Common myeloid progenitor, CD34-positive (primary cell): ENCODE results near the gene STK4.
A peak's percentile ranks its signal among the peaks of the same experiment; 100 is the strongest.

Source experiments
- CTCF ChIA-PET: fragments of 350-600 bp; sonication (Branson Sonifier 250); formaldehyde crosslinking; loops from one replicate; lab custom pipeline; 2021; ENCODE audit warnings: antibody characterized with exemption; lab: Charles Lee
- POLR2A ChIA-PET: fragments of 350-600 bp; sonication (Branson Sonifier 250); formaldehyde crosslinking; loops from one replicate; lab custom pipeline; 2021; ENCODE audit warnings: antibody characterized with exemption; lab: Charles Lee
- DNase-seq, 3 donors: peaks; one replicate each; pipeline versions ENCODE4 v3.0.0 to v3.0.0-alpha.2; 2013
- H3K27ac ChIP-seq, 2 experiments: 1 replicate in 1 of 2; 2 replicates in 1 of 2; pipeline ENCODE4 v1.7.0; 2013; ENCODE audit warnings: inconsistent platforms in 2 of 2, low read length in 2 of 2, mild to moderate bottlenecking in 2 of 2, low read depth in 1 of 2, moderate library complexity in 1 of 2; ENCODE audit not compliant: severe bottlenecking in 2 of 2, insufficient read depth in 1 of 2, poor library complexity in 1 of 2
- H3K27me3 ChIP-seq, 5 experiments: replicated peaks in 2 of 5; 1 replicate in 3 of 5; 2 replicates in 2 of 5; pipeline versions ENCODE4 v1.6.1 to v1.7.0; 2013; ENCODE audit warnings: low read length in 4 of 5, mild to moderate bottlenecking in 2 of 5, moderate library complexity in 2 of 5, inconsistent platforms in 1 of 5; ENCODE audit not compliant: insufficient read depth in 5 of 5, control insufficient read depth in 4 of 5
- H3K36me3 ChIP-seq, 4 experiments: 1 replicate in 2 of 4; 2 replicates in 2 of 4; pipeline versions ENCODE4 v1.6.1 to v1.7.0; 2013; ENCODE audit warnings: low read length in 3 of 4, control low read depth in 1 of 4, mild to moderate bottlenecking in 1 of 4; ENCODE audit not compliant: control insufficient read depth in 4 of 4, insufficient read depth in 4 of 4
- H3K4me1 ChIP-seq, 4 experiments: 1 replicate in 3 of 4; 2 replicates in 1 of 4; pipeline versions ENCODE4 v1.6.1 to v1.7.1; 2013; ENCODE audit warnings: low read length in 3 of 4, mild to moderate bottlenecking in 3 of 4, control low read depth in 1 of 4, inconsistent platforms in 1 of 4, moderate library complexity in 1 of 4; ENCODE audit not compliant: control insufficient read depth in 4 of 4, insufficient read depth in 4 of 4; ENCODE audit errors: control extremely low read depth in 1 of 4
- H3K4me3 ChIP-seq, 7 experiments: 1 replicate in 4 of 7; 2 replicates in 3 of 7; pipeline versions ENCODE4 v1.5.1 to v1.7.0; 2013; ENCODE audit warnings: mild to moderate bottlenecking in 7 of 7, low read length in 6 of 7, moderate library complexity in 6 of 7, inconsistent platforms in 2 of 7, low read depth in 2 of 7, control low read depth in 1 of 7; ENCODE audit not compliant: insufficient read depth in 4 of 7, control insufficient read depth in 1 of 7; ENCODE audit errors: extremely low read depth in 1 of 7
- H3K9me3 ChIP-seq, 5 experiments: 1 replicate in 4 of 5; 2 replicates in 1 of 5; pipeline versions ENCODE4 v1.6.1 to v1.7.1; 2013; ENCODE audit warnings: low read length in 4 of 5, mild to moderate bottlenecking in 2 of 5, inconsistent platforms in 1 of 5, low read depth in 1 of 5, moderate library complexity in 1 of 5; ENCODE audit not compliant: control insufficient read depth in 4 of 5, insufficient read depth in 2 of 5; ENCODE audit errors: control extremely low read depth in 1 of 5
- WGBS: methylation state at CpG from one replicate; pipeline ENCODE4 v1.1.5; 2013; ENCODE audit not compliant: insufficient coverage; 5-methylcytosine and 5-hydroxymethylcytosine counted together

STK4 gene

DNA sequence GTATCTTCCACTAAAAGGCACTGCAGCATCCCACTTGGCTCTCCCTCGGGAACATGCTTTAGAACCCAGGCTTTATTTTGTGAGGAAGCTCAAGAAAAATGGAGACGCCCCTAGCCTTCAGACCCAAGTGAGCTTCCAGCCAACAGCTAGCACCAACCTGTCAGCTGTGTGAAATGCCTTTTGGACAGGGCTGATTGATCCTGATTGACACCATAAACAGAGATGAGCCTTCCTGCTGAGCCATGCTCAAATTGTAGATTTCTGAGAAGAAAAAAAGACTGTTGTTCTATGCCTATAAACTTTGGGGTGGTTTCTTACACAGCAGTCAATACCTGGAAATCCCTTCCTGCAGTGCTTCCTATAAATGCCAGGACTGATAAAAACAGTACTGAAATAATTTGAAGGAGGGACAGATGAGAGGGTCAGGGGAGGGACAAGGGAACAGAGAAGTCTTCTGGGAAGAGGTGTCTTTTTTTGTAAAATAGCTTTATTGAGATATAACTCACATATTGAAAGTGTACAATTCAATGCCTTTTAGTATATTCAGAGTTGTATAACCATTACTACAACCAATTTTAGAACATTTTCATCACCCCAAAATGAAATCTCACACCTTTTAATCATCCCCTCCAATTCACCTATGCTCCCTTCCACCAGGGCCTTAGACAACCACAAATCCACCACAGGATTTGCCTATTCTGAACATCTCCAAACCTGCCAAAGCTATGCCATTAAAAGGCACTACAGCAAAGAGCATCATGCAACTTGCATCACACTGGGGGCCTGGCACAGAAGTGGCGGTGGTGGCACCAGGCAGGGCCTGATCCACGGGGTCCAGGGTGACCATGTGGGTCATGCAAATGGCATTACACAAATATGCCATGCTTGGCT lies 2.7 kb upstream of the STK4 start:
- WGBS = 97% methylated on average over 4 of the region's 4 CpGs
- Histone ChIP-seq H3K27ac (no peak overlapping the region), H3K27me3 (no peaks in the 10 kb centered on the region), H3K36me3 (no peaks in the 10 kb centered on the region), H3K4me1 (peaks cover 25 to 61% (median 40%) of the 10 kb centered on the region in 4 experiments), H3K4me3 (no peak overlapping the region), H3K9me3 (no peaks in the 10 kb centered on the region)
- POLR2A ChIA-PET = no interaction called here
- no peak for DNase-seq
- CTCF ChIA-PET = interaction anchor here (0.8 to 2.6 kb wide), 3 partner anchors 11 to 133 kb away, joined by 3 to 9 read pairs (median 4); no protein-coding TSS in a partner anchor

DNA sequence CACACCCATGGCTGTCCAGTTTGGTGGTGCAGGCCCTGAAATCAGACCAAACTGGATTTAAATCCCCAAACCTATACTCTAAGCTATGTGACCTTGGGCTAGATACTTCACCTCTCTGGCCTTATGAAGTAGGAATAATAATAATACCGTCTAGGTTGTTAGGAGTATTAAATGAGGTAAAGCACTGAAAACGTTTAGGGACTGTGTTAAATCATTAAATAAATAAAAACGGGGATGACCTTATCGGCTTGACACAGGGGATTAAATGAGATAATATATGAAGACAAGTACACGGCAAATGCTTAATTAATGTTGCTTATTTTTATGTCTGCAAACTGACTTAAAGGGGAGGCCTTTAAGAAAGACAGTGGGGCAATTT lies 672 bp upstream of the STK4 start:
- Histone ChIP-seq H3K27me3 (no peaks in the 10 kb centered on the region), H3K9me3 (no peaks in the 10 kb centered on the region), H3K27ac (peak overlapping the region; percentile 67 to 88), H3K36me3 (no peaks in the 10 kb centered on the region), H3K4me1 (peaks cover 34 to 68% (median 44%) of the 10 kb centered on the region in 4 experiments), H3K4me3 (peak overlapping the region; percentile 74 to 98 (median 92))
- POLR2A ChIA-PET = interaction anchor here (1.3 kb wide), 1 partner anchor 37 kb away, joined by 4 read pairs; no protein-coding TSS in a partner anchor
- no peak for DNase-seq
- CTCF ChIA-PET = interaction anchor here (0.7 to 2.6 kb wide), 7 partner anchors 13 to 55 kb away, joined by 3 to 20 read pairs (median 8); no protein-coding TSS in a partner anchor
- 71% methylated on average over 4 of the region's 5 CpGs for WGBS

DNA sequence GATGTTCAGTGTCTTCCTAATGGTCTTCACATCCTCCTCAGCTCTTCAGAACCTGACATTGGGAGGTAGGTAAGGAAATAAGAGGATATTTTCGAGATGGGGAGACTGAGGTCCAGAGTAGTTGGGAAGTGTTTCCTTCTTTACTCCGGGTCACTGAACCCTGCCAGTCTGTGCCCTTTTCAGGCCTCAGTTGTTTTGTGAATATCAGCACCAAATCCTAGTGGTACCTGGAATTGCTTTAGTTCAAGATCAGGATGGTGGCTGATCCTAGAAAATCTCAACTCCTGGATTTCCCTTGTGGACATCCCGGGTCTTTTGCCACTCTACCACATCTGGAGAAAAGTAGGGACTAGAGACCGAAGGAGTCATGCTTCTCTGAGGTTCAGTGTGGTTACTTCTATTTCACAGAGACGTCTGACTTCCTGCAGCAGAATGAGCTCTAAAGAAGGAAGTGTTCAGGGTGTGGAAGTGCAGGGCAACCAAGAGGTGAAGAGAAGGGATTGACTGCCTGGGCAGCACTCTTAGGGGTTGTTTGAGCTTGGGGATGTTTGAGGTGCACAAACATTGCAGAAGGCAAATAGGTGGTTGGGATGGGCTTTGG lies 995 bp downstream of the STK4 start:
- 7% methylated on average over 3 of the region's 5 CpGs for WGBS
- peaks cover 0 to 4% (median 1%) of the 10 kb centered on the region in 4 experiments for H3K36me3 ChIP-seq
- peak overlapping the region; percentile 73 to 88 for H3K27ac ChIP-seq
- no peaks in the 10 kb centered on the region for H3K9me3 ChIP-seq
- ChIA-PET CTCF (interaction anchor here (0.6 to 2.5 kb wide), 5 partner anchors 11 to 53 kb away, joined by 3 to 20 read pairs (median 3); no protein-coding TSS in a partner anchor), POLR2A (interaction anchor here (0.7 kb wide), 1 partner anchor 12 kb away, joined by 3 read pairs; no protein-coding TSS in a partner anchor)
- peaks cover 48 to 67% (median 57%) of the 10 kb centered on the region in 4 experiments for H3K4me1 ChIP-seq
- H3K4me3 ChIP-seq = peak overlapping the region; percentile 74 to 98 (median 92)
- peak; percentile 46 to 85 (median 79) for DNase-seq
- H3K27me3 ChIP-seq = no peaks in the 10 kb centered on the region

DNA sequence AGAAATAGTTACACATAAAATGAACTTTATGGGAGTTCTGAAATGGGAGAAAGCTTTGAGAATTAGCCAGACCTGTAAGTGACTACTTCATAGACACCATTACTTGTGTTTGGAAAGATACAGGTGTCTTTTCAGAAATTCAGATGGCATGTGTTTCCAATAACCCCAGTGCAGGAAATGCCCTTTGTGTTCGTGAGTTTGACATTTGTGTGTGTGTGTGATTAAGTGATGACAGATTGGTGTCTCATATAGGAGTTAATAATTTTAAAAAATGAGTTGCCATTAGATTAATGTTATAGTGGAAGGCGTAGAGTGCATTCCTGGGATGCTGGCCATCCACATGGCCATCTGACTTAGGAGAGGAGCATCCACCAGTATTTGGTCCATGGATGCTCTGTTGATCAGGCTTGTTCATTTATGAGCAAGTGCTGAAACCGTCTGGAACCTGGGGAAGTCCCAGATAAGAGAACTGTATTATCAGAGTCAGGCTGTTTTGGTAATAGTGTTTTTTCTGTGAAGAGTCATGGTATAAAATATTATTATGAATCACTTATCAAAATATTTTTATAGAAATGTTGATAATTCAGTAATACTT lies 3.1 kb downstream of the STK4 start:
- 38% methylated on average over 3 of the region's 3 CpGs for WGBS
- peaks cover 48 to 70% (median 56%) of the 10 kb centered on the region in 4 experiments for H3K4me1 ChIP-seq
- CTCF ChIA-PET = interaction anchor here (0.7 to 1.9 kb wide), 2 partner anchors 9 to 10 kb away, joined by 3 to 9 read pairs; no protein-coding TSS in a partner anchor

DNA sequence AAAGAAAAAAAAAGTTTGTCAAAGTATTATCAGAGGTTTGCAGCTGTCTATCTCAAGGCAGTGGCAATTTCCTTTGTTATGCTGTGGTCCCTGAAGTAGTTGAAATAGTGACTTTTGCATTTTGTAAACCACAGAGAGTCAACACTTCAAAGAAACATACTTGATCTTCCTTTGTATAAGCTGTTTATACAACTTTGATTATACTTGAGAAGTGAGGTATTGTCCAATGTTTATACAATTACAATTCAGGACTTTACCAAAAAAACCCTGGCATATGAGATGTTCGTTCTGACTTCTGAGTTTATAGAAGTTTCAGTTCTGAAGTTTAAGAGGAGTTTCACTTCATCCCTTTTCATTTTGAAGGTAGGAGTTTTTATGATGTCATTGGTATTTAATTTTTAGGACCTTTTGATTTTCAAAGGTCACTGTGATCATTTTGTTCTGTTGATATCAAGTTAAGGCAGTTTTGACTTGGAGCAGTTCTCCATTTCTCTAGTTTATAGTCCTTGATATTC lies 4.0 kb downstream of the STK4 start:
- ChIA-PET POLR2A (interaction anchor here (0.6 to 1.1 kb wide), 3 partner anchors 11 to 763 kb away, joined by 3 to 4 read pairs (median 3); no protein-coding TSS in a partner anchor), CTCF (interaction anchor here (1.4 to 2.3 kb wide), 4 partner anchors 9 to 41 kb away, joined by 5 to 9 read pairs (median 7); no protein-coding TSS in a partner anchor)
- Histone ChIP-seq H3K4me3 (peak overlapping the region in 6 of 7 experiments; percentile 10 to 98 (median 43)), H3K36me3 (peaks cover 10 to 30% (median 16%) of the 10 kb centered on the region in 4 experiments), H3K27me3 (no peaks in the 10 kb centered on the region), H3K4me1 (peaks cover 48 to 70% (median 56%) of the 10 kb centered on the region in 4 experiments), H3K9me3 (no peaks in the 10 kb centered on the region), H3K27ac (peak overlapping the region; percentile 76 to 85)
- WGBS = no CpG with 5 or more reads among the region's 1 CpG
- DNase-seq = peak; percentile 87 to 97 (median 96)

More for the DNA sequence above, 3.1 kb downstream of the STK4 start:
- POLR2A ChIA-PET = interaction anchor here (1.0 kb wide), 1 partner anchor 12 kb away, joined by 3 read pairs; no protein-coding TSS in a partner anchor
- peak overlapping the region in 1 of 2 experiments; percentile 85 for H3K27ac ChIP-seq
- no peaks in the 10 kb centered on the region for H3K9me3 ChIP-seq
- H3K36me3 ChIP-seq = peaks cover 3 to 21% (median 9%) of the 10 kb centered on the region in 4 experiments
- DNase-seq = peak in 2 of 3 donors; percentile 43 to 52
- peak overlapping the region in 2 of 7 experiments; percentile 46 to 98 for H3K4me3 ChIP-seq
- H3K27me3 ChIP-seq = no peaks in the 10 kb centered on the region

DNA sequence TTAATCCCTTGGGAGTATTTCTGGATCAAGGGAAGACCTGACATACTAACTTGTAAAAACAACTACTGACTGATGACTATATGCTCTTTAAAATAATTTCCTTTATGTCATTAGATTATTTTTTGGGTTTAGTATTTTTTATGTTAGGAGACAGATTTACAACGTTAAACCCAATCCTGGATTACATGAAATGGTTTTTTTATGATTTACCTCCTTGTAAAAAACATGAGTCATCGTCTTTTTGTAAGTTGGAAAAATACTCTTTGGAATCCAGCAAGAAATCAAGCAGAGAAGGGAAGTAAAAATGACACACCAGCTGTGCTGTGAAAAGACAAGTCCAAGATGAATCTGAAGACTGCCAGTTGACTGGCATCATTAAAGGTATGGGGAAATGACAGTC lies 6.7 kb downstream of the STK4 start:
- CTCF ChIA-PET = no interaction called here
- no CpG with 5 or more reads among the region's 2 CpGs for WGBS

More for the DNA sequence above, 6.7 kb downstream of the STK4 start:
- H3K4me3 ChIP-seq = no peak overlapping the region
- peak overlapping the region in 1 of 2 experiments; percentile 46 for H3K27ac ChIP-seq
- H3K4me1 ChIP-seq = peaks cover 37 to 58% (median 44%) of the 10 kb centered on the region in 4 experiments
- DNase-seq = peak in 2 of 3 donors; percentile 56 to 66
- H3K27me3 ChIP-seq = no peaks in the 10 kb centered on the region
- peaks cover 12 to 35% (median 25%) of the 10 kb centered on the region in 4 experiments for H3K36me3 ChIP-seq
- POLR2A ChIA-PET = no interaction called here
- H3K9me3 ChIP-seq = no peaks in the 10 kb centered on the region
